ENCODE results near the gene ZFHX3.

GRCh38 chr16:72985148-72985941 lies 62.6 kb downstream of the ZFHX3 start:
- TF ChIP-seq, protein P1, sequence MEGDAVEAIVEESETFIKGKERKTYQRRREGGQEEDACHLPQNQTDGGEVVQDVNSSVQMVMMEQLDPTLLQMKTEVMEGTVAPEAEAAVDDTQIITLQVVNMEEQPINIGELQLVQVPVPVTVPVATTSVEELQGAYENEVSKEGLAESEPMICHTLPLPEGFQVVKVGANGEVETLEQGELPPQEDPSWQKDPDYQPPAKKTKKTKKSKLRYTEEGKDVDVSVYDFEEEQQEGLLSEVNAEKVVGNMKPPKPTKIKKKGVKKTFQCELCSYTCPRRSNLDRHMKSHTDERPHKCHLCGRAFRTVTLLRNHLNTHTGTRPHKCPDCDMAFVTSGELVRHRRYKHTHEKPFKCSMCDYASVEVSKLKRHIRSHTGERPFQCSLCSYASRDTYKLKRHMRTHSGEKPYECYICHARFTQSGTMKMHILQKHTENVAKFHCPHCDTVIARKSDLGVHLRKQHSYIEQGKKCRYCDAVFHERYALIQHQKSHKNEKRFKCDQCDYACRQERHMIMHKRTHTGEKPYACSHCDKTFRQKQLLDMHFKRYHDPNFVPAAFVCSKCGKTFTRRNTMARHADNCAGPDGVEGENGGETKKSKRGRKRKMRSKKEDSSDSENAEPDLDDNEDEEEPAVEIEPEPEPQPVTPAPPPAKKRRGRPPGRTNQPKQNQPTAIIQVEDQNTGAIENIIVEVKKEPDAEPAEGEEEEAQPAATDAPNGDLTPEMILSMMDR (IDR thresholded peaks at IDR 0.05; ENCODE audit: poor library complexity, severe bottlenecking): no peak
- TF ChIP-seq SMC3 (conservative IDR thresholded peaks at IDR 0.05; ENCODE audit: poor library complexity): no peak
- TF ChIP-seq EZH2 (IDR thresholded peaks at IDR 0.05; ENCODE audit: borderline replicate concordance, insufficient read depth, low read length, poor library complexity, severe bottlenecking): no peak
- TF ChIP-seq, protein P2, sequence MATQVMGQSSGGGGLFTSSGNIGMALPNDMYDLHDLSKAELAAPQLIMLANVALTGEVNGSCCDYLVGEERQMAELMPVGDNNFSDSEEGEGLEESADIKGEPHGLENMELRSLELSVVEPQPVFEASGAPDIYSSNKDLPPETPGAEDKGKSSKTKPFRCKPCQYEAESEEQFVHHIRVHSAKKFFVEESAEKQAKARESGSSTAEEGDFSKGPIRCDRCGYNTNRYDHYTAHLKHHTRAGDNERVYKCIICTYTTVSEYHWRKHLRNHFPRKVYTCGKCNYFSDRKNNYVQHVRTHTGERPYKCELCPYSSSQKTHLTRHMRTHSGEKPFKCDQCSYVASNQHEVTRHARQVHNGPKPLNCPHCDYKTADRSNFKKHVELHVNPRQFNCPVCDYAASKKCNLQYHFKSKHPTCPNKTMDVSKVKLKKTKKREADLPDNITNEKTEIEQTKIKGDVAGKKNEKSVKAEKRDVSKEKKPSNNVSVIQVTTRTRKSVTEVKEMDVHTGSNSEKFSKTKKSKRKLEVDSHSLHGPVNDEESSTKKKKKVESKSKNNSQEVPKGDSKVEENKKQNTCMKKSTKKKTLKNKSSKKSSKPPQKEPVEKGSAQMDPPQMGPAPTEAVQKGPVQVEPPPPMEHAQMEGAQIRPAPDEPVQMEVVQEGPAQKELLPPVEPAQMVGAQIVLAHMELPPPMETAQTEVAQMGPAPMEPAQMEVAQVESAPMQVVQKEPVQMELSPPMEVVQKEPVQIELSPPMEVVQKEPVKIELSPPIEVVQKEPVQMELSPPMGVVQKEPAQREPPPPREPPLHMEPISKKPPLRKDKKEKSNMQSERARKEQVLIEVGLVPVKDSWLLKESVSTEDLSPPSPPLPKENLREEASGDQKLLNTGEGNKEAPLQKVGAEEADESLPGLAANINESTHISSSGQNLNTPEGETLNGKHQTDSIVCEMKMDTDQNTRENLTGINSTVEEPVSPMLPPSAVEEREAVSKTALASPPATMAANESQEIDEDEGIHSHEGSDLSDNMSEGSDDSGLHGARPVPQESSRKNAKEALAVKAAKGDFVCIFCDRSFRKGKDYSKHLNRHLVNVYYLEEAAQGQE (IDR thresholded peaks at IDR 0.05; ENCODE audit: borderline replicate concordance): no peak

All from neural cell (in vitro differentiated cells).